Stimulated activated CD4-positive, alpha-beta T cell treated with anti-CD3 and anti-CD28 coated beads, Interleukin-1b, Interleukin-23, amount 100 ng/mL, for 1 hour (primary cell): ENCODE data around the gene CARD9.

Experiments used
- DNase-seq, 2 donors: peaks; one replicate each; pipeline ENCODE4 v3.0.0-alpha.2; 2020; ENCODE audit warnings: low read depth in 2 of 2

CARD9 gene

DNA sequence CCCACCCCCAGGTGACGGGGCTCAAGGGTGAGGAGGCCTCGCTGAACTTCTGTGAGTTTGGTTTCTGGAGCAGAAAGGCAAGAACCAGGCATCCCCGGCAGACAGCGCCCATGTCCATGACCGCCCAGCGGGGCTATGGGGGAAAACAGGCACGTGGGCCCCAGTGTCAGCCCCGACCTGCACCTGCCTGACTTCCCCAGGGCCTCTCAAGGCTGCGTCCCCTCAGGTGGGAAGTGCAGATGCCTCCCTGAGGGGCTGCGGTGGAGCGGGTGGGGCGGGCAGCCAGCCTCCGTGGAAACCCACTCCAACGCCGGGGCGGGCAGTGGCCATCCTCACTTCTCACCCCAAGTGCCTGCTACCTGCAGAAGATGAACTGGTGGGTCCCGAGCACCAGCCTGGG lies 6.9 kb upstream of the CARD9 start:
- DNase-seq: no peak

DNA sequence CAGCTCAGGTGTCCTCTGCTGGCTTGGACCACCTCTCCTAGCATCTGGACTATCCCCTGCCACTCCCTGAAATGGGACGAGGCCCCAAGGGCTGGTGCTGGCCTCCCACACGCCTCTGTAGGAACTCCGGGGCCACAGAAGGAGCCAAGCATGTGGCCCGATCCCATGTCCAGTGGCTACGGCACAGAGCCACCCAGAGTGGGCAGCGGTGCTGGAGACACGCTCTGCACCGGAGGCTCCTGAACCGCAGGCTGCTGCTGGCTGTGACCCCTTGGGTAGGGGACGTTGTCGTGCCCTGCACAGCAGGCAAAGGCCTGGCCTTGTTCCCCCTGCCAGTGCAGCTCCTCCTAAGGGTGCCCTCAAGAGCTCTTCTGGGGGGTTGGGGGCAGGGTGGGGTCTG lies 6.4 kb upstream of the CARD9 start:
- no peak for DNase-seq

DNA sequence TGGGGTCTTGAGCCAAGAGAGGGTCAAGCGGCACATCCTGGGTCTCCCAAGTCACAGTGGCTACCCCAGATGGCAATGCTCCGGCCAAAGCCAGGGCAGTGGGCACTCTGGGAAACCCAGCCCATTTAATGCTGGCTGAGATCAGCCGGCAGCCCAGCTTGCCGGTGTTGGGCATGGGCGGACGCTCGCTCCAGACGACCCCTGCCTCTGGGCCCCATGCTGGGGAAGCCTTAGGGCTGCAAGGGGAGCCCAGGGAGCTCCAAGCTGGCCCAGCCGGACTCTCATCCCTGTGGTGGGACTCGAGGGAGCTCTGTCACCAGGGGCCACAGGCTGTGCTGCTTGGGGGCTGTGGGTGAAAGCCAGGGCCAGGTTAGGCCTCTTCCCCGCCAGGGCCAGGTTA lies 5.9 kb upstream of the CARD9 start:
- DNase-seq: no peak

DNA sequence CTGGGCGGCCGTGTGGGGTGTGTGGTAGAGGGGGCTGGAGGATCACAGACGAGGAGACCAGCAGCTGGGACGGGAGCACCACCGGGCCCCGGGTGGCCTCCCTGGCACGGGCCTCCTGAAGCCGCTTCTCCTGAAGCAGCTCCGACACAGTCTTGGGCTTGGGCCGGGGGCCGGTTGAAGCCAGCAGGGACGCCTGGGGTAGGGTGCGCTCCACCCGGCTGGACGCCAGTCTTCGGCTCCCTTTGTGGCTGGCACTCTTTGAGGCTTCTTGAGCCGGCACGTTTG lies 5.5 kb upstream of the CARD9 start:
- no peak for DNase-seq

DNA sequence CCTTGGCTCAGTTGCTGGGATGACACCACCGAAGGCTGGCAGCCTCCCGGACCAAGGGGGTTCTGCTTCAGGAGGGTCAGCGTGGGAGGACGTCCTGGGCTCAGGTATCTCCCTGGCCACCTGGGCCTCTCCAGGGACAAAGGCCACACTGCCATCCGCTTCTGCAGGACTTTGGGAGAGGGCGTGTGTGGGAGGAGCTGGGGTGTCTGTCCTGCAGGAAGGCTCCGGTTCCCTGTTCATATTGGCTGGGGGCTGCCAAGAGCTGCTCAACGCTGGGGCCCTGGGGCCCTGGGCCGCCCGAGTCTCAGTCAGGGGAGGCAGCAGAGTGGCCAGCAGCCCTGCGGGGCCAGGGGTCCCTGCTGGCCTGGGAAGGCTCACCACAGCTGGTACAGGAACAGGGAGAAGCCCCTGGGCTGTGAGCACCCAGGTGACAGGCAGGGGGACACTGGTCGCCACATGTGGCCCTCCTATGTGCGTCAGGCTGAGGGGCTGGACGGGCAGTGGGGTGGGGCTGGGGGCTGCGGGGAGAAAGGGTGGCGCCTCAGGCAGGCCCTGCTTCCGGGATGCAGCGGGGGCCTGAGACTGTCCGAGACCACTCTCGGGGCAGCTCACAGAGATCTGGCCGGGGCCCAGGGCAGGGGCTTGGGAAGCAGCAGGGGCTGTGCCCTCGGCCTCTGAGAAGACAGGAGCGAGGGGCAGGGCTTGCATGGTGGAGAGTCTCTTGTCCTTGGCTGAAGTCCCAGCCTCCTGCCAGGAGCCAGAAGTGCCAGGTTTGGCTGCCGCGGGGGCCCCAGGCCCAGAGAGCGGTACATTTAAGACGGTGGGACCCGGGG lies 4.9 kb upstream of the CARD9 start:
- no peak for DNase-seq

DNA sequence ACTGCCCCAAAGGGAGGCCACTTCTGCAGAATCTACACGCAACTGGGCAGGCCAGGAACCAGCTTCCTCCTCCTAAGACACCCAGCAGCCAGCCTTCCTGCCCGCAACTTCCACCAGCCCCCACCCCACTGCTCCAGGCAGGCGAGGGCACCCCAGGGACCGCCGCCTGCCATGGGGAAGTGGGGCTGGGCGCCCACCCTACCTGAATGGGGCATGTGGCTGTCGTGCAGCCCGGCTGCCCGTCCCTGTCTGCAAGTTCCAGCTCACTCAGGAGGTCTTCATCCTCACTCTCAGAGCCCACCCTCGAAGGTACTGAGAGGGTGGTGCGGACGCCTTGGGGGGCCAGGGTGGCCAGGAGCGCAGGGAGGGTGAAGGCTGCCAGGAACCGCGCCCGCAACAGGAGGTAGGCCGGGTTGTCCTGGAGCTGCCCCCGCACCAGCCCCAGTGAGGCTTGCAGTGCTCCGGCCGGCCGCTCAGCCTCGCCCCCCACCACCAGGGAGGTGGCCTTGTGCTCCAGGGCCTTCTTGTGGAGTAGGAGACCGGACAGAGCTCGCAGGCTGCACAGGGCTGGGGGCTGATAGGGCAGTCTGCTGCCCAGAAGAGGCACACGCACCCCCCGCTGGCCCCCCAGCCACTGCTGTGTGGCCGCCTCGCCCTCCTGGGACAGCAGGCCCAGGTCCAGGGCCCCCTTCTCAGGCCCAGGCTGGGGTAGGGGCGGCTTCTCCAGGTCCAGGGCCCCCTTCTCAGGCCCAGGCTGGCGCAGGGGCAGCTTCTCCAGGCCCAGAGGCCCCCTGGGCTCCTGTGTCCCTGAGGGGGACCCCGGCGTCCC lies 4.1 kb upstream of the CARD9 start:
- no peak for DNase-seq

DNA sequence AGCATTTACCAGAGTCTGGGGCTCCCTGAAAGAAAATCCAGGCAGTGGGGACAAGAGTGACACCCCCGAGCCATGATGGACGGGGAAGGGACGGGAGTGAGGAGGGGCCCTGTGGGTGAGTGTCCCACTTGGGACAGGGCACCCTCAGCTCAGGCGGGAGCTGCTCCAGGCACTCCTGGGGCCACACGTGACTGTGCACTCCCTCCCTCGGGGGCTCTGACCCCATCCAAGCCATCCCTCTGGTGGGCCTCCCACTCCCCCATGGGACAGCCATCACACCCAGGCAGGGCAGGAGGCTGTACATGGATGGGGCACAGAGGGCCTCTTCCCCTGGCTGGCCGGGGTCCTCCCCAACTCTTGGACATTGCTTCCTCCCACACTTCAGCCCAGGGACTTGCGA lies 3.0 kb upstream of the CARD9 start:
- no peak for DNase-seq

DNA sequence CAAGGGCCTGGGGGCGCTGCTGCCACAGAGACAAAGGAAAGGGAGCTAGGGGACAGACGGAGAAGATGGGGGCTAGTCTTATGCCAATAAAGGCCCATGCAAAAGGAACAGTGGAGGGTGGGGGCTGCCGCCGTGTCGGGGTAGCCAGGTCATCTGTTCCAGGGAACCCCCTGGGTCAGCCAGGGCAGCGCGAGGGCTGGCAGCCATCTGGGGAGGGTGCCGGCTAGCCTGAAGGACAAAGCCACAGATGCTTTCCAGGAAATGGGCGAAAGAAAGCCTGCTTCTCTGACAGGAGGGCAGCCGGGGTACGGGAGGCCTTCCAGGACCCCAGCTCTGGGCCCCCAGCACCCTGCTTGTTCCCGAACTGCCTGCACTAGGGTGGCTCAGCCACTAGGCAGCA lies 1.6 kb upstream of the CARD9 start:
- no peak for DNase-seq

DNA sequence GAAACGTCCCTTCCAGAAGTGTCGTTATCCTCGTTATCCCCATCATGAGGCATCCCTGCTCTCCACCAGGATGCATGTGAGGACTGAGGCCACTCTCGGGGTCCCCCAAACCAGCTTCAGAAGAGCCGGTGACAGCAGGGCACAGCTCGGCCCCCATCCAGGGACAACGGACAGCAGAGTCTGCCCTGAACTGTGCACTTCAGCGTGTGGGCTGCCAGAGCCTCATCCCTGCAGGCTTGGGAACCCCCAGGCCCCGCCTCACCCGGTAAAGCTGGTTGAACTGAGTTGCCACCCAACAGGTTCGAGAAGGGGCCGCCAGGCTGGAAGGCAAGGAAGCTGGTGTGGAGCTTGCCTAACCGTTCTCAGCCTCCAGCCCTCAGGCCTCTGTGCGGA lies 710 bp upstream of the CARD9 start:
- DNase-seq: no peak

DNA sequence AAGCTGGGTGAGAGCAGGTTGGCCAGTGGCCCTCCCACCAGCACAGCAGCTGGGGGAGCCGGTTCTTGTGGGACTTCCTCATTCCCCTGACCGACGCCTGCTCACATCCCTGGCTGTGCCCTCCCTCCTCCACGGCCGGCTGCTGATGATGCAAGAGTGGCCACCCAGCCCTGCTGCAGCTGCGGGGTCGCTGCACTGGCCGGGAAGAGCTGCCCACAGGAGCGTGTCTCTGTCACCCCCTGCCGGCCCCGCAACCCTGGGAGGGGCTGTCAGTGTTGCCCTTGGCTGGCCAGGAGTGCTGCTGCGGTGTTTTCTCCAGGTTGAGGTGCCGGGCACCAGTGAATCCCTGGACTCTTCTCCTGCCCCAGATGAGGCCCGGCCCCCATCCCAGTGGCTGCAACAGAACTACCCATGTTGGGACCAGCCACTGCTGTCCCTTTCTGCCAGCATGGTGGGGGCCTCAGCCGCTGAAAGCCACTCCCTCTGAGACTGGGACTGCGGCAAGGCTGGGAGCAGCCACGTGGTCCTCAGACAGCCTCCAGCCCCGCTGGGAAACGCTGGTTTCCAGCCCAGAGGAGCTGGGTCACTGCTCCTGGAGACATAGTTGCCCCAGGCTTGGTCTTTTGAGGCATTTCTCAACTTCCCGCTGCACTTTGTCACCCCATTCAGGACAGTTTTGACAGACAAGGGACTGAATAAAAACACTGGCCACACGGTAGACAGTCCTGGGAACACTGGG lies 739 bp downstream of the CARD9 start:
- DNase-seq: no peak

DNA sequence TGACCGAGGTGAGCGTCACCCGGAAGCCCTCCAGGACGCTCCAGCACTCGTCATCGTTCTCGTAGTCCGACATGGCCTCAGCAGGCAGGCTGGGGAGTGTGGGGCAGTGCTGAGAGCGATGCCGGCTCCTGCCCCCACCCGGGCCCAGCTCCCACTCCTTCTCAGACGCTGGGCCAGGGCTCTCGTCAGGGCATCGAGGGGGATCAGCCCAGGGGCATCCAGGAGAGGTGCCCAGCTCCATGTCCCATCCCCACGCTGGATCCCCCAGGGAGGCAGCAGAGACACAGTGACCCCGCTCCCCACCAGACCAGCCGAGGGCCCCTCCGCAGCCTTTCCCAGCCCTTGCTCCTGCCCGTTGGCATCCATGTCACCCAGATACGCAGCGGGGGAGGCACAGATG lies 1.5 kb downstream of the CARD9 start:
- DNase-seq: no peak

DNA sequence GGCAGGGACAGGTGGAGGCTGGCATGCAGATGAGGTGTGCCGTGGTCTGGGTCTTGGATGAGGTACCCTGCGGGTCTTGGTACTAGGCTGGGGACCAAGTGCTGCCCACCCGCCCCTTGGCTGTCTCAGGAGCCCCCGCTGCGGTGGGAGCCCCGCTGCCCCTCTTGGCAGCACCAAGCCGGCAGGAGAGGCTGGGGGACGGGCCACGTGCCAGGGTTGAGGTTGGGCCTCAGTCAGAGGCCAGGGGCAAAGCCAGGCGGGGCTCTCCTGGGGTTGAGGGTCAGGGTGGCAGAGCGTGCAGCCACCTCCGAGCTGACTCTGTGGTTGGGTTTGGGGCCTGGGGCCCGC lies 2.0 kb downstream of the CARD9 start:
- no peak for DNase-seq

DNA sequence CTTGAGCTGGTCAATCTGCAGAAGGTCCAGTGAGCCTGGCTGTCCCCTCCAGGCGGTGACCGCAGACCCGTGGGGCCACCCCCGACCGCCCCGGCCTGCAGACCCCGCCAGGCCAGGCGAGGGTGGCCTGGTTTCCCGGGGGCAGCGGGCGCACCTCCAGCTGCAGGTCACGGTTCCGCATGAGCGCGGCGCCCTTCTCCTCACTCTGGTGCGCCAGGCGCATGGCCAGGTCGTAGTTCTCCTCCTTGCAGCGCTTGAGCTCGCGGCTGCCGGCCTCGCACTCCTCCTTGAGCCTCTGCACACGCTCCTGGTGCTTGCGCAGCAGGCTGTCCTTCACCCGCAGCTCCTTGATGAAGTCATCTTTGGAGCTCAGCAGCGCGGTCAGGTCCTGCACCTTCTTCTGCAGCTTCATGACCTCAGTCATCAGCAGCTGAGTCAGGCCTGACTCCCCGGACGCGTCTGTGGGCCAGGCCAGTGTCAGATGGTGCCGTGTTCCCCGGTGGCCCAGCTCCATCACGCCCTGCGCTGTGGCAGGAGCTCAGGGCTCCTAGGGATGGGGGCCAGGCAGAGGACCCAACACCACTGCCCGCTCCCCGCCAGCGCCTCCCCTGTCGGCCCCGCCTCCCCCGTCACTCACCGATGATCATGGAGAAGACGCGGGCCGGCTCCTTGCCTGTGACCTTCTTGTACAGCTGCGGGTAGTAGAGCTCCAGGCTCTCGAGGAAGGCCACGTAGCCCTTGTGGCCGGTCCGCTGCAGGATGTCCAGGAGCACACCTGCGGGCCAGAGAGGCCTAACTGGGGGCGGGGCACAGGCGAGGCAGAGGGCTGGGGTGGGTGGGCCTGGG lies 2.6 kb downstream of the CARD9 start:
- DNase-seq: no peak

DNA sequence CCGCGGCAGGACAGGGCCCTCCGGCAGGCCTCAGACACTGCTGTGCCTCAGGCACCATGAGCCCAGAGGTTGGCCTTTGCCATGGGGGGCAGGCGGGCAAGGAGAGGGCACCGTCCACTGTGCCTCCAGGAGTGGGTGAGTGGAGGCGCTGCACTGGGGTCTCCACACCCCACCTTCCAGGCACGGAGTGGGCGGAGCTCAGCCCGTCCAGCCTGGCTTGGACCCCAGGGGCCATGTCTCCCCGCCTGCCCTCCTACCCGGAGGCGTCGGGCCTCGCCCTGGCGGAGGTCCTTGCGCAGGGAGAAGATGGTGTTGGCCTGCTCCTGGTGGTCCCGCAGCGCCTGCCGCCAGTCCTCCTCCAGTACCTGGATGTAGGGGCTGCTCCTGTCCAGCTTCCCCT lies 3.4 kb downstream of the CARD9 start:
- DNase-seq: no peak

DNA sequence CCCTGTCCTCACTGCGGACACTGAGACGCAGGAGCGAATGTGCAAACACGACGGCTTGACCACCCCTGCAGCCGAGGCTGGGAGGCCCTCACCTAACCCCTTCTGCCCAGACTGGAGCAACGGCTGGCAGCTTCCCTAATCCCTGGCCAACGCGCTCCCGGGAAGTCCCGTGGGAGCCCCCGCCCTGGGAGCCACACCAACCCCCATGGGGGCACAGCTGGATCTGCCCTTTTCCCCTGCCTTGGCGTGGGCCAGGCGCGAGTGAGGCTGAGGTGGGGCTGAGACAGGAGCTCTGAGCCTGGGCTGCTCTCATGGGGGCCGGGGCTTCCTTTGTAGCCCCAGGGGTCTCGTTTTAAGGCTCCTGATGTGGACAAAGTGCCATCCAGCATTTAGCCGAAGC lies 5.3 kb downstream of the CARD9 start:
- no peak for DNase-seq

DNA sequence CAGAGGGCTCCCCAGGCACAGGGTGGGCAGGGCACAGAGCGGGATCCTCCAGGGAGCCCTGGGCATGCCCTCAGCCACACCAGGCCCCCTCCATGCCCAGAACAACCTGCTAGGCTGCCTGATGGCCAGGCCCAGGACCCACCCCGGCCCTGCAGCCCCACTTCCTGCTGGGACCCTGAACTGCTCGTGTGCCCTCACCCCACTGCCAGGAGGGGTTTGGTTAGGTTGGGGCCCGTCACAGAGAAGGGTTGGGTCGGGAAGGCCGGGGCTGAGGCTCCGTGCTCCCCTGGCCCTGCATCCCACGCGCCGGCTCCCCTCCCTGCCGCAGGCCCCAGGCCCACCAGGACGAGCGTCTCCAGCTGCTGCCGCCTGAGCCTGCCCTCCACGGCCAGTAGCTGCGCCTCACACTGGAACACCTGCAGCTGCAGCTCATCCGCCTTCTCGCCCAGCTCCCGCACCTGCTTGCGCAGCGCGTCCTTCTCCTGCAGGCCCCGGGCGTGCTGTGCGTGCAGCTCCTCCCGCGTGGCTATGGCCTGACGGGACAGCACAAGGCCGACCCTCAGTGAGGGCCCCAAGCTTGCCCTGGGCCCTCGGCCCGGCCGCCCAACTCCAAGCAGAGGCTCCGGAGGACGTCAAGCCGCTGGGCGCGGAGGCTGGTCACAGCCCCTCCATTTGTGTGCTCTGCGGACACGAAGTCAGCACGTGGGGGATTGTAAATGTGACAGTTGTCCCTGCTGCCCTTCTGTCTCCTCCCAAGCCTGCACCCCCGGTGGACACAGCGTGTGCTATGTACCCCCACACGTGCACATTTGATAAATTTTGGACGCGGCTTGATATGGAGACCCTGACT lies 5.9 kb downstream of the CARD9 start:
- DNase-seq: no peak

DNA sequence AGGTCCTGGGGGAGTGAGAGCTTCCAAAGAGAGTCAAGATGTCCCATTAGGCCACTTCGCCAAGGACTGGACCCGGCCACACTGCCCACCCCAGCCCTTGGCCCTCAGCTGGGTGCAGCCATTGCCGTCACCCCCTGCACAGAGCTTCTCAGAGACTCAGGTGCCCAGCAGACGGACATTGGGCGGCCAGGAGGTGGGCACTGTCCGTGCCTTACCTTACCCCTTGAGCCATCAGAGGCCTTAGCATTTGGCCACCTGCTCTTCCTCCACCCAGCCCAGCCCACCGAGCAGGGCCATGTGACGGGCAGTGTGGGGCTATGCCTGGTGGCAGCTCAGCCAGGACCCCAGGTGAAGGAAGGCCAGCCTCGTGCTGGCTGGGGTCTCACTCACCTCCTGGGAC lies 6.6 kb downstream of the CARD9 start:
- DNase-seq: no peak

DNA sequence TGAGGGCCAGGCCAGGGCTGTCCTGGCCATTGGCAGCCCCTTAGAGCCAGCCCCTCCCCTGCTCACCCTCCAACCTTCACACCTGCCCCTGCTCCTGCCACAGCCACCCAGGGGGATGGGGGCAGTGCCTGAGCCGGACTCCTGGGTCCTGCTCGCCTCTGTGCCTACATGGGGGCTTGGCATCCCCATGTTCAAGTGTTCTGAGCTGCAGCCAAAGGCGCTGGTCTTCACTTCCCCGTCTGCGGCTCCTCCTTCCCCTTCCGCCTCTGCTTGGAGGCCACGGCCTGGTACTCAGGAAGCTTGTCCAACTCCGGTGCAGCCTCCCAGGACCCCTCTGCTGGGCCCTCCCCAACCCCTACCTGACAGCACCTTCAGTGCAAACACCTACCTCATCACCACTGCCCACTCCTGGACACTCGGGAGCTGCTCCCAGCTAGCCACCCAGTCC lies 7.7 kb downstream of the CARD9 start:
- DNase-seq: no peak

DNA sequence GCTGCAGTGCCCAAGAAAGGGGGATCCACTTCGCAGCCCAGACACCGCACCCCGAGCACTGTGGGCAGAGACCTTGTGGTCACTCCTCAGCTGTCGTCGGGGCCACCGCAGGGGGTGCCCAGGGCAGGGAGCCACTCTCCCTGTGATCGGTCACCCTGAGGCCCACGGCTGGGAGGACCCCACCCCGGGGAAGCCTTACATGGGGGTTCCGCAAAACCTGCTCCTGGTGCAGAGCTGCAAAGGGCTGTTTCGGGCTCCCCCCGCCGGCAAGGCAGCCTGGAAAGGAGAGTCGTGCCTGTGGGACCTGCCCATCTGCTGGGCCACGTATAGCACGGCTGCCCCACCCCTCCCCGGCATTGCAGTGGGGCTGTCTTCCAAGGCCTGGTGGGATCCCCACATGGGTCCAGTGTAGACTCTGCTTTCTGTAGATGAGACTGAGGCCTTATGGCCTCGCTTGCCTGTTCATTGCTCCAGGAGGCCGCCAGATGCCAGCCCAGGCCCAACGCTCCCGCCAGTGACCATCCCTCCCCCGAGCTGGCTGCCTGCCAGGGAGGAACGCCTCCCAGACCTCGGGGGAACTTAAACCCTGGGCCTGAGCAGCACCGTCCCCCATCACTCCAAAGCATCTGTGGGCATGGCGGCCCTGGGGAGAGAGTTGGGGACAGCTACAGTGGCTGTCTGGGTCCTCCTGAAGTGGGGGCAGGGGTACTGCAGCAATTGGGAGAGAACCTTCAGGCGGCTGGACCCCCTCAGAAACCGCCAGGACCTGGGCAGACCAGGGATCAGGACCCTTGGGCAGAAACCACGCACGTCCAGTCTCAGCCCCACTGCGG lies 8.3 kb downstream of the CARD9 start:
- no peak for DNase-seq
